ENCODE data around the gene SF3B2. TPM values are rescaled to one million over a fixed set of nuclear protein-coding genes. Genes with fewer than 3 reads are reported as not detected.

SF3B2 gene
- total and polyA plus RNA-seq, 9 of the 15 experiments (the other 6 are each of a cell fraction or from before 2014, with no cell fraction given) = 58.3 to 248 (median 157) TPM

DNA sequence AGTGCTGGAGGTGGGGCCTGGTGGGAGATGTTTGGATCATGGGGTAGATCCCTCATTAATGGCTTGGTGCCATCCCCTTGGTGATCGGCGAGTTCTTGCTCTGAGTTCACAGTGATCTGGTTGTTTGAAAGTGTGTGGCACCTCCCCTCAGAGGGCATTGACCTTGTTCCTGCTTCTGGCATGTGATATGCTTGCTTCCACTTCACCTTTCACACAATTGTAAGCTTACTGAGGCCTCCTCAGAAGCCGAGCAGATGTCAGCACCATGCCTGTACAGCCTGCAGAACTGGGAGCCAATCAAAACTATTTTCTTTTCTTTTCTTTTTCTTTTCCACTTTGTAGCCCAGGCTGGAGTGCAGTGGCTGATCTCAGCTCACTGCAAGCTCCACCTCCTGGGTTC lies 14.8 kb upstream of the SF3B2 start:
- WGBS (ENCODE audit: insufficient coverage, low coverage, missing lambda C conversion rate) = 26% methylated on average over 3 of the region's 3 CpGs
- Histone ChIP-seq H3K4me2 (ENCODE audit: insufficient read depth, low read length) (no peak overlapping the region), H3K4me1 (replicated peaks in 1 of 2; ENCODE audit: control insufficient read depth in 2 of 2, insufficient read depth in 2 of 2, low read length in 2 of 2) (no peaks in the 10 kb centered on the region), H2AFZ (ENCODE audit: low read depth, low read length) (no peak overlapping the region), H3K9me3 (replicated peaks; ENCODE audit: control insufficient read depth, insufficient read depth, low read depth, low read length) (peaks cover 3% of the 10 kb centered on the region; the same call in 1 of the 2 replicates), H4K20me1 (replicated peaks; ENCODE audit: control insufficient read depth, insufficient read depth, low read length) (no peaks in the 10 kb centered on the region), H3K79me2 (ENCODE audit: control insufficient read depth, insufficient read depth, low read length) (no peaks in the 10 kb centered on the region), H3K9me1 (ENCODE audit: control insufficient read depth, insufficient read depth, low read length) (no peaks in the 10 kb centered on the region), H3K9ac (ENCODE audit: insufficient read depth in 1 of 2, low read depth in 2 of 2, low read length in 2 of 2) (no peak overlapping the region), H3K27me3 (ENCODE audit: control insufficient read depth in 2 of 2, insufficient read depth in 2 of 2, low read length in 2 of 2) (peaks cover 2 to 9% of the 10 kb centered on the region in 2 experiments; a peak in 4 of 5 replicates), H3K27ac (ENCODE audit: extremely low read depth, low read depth, low read length) (no peak overlapping the region), H3K36me3 (ENCODE audit: control insufficient read depth, insufficient read depth, low read length) (no peaks in the 10 kb centered on the region), H3K4me3 (no peak overlapping the region)
- ChIA-PET POLR2A (interaction anchor here (1.5 to 2.1 kb wide), 2 partner anchors 11 to 15 kb away, joined by 3 to 6 read pairs; partner anchors contain the start of genes CATSPER1 and SF3B2), CTCF (ENCODE audit: low intra/inter-chr PET ratio) (no interaction called here)
- ATAC-seq (no peak), FAIRE-seq (no peak), DNase-seq (ENCODE audit: extremely low read depth in 1 of 4, low spot score in 3 of 4) (no peak)
- BruUV-seq (replicated peaks) = no TSS peak
- in situ Hi-C loops (cut with MboI) = no loop called here
- intact Hi-C loops (cut with micrococcal nuclease) = no loop called here
- TF ChIP-seq RBM17 (IDR thresholded peaks at IDR 0.05; ENCODE audit: borderline replicate concordance, low read depth, low read length) (no peak), CEBPG (CRISPR knock-in tag; IDR thresholded peaks at IDR 0.05) (no peak), CEBPG (tag; conservative IDR thresholded peaks at IDR 0.05 in 1 of 2, IDR thresholded peaks at IDR 0.05 in 1 of 2) (no peak), ZBED1 (IDR thresholded peaks at IDR 0.05) (no peak), FOXK1 (CRISPR knock-in tag; IDR thresholded peaks at IDR 0.05; ENCODE audit: borderline replicate concordance) (no peak), ZSCAN32 (CRISPR knock-in tag; IDR thresholded peaks at IDR 0.05) (no peak), NCOA1 (IDR thresholded peaks at IDR 0.05; ENCODE audit: low read depth) (no peak), GABPB2 (CRISPR knock-in tag; conservative IDR thresholded peaks at IDR 0.05) (no peak), CHD2 (IDR thresholded peaks at IDR 0.05; ENCODE audit: low read depth, low read length) (no peak), MAFG (tag; conservative IDR thresholded peaks at IDR 0.05) (no peak)
- TF ChIP-seq, protein P1, sequence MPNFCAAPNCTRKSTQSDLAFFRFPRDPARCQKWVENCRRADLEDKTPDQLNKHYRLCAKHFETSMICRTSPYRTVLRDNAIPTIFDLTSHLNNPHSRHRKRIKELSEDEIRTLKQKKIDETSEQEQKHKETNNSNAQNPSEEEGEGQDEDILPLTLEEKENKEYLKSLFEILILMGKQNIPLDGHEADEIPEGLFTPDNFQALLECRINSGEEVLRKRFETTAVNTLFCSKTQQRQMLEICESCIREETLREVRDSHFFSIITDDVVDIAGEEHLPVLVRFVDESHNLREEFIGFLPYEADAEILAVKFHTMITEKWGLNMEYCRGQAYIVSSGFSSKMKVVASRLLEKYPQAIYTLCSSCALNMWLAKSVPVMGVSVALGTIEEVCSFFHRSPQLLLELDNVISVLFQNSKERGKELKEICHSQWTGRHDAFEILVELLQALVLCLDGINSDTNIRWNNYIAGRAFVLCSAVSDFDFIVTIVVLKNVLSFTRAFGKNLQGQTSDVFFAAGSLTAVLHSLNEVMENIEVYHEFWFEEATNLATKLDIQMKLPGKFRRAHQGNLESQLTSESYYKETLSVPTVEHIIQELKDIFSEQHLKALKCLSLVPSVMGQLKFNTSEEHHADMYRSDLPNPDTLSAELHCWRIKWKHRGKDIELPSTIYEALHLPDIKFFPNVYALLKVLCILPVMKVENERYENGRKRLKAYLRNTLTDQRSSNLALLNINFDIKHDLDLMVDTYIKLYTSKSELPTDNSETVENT (CRISPR knock-in tag; IDR thresholded peaks at IDR 0.05) = no peak
- TF ChIP-seq, protein P2, sequence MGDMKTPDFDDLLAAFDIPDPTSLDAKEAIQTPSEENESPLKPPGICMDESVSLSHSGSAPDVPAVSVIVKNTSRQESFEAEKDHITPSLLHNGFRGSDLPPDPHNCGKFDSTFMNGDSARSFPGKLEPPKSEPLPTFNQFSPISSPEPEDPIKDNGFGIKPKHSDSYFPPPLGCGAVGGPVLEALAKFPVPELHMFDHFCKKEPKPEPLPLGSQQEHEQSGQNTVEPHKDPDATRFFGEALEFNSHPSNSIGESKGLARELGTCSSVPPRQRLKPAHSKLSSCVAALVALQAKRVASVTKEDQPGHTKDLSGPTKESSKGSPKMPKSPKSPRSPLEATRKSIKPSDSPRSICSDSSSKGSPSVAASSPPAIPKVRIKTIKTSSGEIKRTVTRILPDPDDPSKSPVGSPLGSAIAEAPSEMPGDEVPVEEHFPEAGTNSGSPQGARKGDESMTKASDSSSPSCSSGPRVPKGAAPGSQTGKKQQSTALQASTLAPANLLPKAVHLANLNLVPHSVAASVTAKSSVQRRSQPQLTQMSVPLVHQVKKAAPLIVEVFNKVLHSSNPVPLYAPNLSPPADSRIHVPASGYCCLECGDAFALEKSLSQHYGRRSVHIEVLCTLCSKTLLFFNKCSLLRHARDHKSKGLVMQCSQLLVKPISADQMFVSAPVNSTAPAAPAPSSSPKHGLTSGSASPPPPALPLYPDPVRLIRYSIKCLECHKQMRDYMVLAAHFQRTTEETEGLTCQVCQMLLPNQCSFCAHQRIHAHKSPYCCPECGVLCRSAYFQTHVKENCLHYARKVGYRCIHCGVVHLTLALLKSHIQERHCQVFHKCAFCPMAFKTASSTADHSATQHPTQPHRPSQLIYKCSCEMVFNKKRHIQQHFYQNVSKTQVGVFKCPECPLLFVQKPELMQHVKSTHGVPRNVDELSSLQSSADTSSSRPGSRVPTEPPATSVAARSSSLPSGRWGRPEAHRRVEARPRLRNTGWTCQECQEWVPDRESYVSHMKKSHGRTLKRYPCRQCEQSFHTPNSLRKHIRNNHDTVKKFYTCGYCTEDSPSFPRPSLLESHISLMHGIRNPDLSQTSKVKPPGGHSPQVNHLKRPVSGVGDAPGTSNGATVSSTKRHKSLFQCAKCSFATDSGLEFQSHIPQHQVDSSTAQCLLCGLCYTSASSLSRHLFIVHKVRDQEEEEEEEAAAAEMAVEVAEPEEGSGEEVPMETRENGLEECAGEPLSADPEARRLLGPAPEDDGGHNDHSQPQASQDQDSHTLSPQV (IDR thresholded peaks at IDR 0.05) = no peak
- TF ChIP-seq, protein P3, sequence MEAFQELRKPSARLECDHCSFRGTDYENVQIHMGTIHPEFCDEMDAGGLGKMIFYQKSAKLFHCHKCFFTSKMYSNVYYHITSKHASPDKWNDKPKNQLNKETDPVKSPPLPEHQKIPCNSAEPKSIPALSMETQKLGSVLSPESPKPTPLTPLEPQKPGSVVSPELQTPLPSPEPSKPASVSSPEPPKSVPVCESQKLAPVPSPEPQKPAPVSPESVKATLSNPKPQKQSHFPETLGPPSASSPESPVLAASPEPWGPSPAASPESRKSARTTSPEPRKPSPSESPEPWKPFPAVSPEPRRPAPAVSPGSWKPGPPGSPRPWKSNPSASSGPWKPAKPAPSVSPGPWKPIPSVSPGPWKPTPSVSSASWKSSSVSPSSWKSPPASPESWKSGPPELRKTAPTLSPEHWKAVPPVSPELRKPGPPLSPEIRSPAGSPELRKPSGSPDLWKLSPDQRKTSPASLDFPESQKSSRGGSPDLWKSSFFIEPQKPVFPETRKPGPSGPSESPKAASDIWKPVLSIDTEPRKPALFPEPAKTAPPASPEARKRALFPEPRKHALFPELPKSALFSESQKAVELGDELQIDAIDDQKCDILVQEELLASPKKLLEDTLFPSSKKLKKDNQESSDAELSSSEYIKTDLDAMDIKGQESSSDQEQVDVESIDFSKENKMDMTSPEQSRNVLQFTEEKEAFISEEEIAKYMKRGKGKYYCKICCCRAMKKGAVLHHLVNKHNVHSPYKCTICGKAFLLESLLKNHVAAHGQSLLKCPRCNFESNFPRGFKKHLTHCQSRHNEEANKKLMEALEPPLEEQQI (IDR thresholded peaks at IDR 0.05) = no peak
- TF ChIP-seq, protein P4, sequence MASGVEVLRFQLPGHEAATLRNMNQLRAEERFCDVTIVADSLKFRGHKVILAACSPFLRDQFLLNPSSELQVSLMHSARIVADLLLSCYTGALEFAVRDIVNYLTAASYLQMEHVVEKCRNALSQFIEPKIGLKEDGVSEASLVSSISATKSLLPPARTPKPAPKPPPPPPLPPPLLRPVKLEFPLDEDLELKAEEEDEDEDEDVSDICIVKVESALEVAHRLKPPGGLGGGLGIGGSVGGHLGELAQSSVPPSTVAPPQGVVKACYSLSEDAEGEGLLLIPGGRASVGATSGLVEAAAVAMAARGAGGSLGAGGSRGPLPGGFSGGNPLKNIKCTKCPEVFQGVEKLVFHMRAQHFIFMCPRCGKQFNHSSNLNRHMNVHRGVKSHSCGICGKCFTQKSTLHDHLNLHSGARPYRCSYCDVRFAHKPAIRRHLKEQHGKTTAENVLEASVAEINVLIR (CRISPR knock-in tag; IDR thresholded peaks at IDR 0.05) = no peak

Data from K562 (cell line).